ENCODE results near the gene RNU4-1.

The RNU4-1 gene

DNA sequence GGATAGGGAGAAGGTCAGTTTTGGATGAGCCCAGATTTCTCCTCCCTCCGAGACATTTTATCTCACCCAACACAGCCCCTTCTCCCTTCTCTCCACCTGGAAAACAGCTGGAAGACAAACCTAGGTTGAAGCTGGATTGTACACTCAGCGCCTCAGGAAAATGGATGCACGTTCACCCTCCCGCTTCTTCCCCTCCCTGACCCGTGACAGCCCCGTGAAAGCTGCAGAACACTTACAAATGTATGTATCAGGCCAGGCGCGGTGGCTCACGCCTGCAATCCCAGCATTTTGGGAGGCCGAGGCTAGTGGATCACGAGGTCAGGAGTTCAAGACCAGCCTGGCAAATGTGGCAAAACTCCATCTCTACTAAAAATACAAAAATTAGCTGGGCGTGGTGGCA lies 5.5 kb downstream of the RNU4-1 start:
- no peak for DNase-seq

- no peak for DNase-seq
These were observed 6.1 kb downstream of the RNU4-1 start for GRCh38 chr12:120286768-120287490.

DNA sequence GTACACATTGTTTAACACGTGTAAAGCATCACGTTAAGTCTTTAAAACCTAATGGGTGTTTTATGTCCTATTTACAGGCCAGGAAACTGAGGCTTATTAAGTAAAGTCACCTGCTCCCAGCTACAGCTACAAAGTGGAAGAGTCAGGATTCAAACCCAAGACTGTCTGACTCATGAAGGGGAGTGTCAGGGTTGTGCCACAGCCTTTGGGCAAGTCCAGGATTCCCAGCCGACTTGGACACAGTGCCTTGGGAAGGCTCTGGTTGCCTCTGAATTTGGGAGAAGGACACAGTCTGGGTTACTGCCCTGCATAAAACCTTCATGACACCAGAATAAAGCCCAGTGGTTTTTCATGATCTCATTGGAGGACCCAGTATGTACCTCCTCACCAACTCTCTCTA lies 8.7 kb downstream of the RNU4-1 start:
- no peak for DNase-seq

- DNase-seq: no peak
These were observed 9.7 kb downstream of the RNU4-1 start for GRCh38 chr12:120283318-120283717.

DNA sequence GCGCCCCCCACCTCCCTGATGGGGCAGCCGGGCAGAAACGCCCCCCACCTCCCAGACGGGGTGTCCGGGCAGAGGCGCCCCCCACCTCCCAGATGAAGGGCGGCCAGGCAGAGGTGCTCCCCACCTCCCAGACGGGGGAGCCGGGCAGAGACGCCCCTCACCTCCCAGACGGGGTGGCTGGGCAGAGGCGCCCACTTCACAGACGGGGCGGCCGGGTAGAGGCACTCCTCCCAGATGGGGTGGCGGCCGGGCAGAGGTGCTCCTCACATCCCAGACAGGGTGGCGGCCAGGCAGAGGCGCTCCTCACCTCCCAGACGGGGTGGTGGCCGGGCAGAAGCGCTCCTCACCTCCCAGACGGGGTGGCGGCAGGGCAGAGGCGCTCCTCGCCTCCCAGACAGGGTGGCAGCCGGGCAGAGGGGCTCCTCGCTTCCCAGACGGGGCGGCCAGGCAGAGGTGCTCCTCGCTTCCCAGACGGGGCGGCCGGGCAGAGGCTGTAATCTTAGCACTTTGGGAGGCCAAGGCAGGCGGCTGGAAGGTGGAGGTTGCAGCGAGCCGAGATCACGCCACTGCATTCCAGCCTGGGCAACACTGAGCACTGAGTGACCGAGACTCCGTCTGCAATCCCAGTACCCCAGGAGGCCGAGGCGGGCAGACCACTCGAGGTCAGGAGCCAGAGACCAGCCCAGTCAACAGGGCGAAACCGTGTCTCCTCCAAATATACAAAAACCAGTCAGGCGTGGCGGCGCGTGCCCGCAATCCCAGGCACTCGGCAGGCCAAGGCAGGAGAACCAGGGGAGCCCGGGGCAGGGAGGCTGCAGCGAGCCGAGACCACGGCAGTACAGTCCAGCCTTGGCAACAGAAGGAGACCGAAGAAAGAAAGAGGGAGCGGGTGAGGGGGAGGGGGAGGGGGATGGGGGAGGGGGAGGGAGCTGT lies 14.6 kb downstream of the RNU4-1 start:
- no peak for DNase-seq

DNA sequence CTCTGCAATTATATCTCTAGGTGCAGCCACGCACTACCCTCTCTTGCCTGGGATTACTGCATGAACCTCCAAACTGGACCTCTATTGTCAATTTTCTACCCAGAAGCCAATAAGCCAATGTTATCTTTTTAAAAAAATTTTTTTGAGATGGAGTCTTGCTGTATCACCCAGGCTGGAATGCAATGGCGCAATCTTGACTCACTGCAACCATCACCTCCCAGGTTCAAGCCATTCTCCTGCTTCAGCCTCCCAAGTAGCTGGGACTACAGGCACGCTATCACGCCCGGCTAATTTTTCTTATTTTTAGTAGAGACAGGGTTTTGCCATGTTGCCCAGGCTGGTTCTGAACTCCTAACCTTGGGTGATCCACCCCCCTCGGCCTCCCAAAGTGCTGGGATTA lies 16.3 kb downstream of the RNU4-1 start:
- no peak for DNase-seq

DNA sequence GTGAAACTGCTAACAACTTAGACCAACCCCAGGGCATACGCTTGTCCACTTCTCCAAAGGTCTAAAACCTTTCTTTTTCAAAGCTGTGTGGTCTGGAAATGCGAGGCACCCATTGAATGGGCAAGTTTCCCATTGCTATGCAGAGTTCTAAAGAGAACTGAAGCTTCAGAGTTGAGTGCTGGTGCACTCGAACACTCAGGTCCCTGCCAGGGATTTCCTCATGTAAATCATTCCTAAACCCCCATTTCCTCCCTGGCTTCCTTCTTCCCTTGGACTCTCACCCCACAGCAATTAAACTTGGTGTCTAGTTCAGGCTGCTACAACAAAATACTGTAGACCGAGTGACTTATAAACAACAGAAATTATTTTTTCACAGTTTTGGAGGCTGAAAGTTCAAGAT lies 25.3 kb downstream of the RNU4-1 start:
- DNase-seq: no peak

DNA sequence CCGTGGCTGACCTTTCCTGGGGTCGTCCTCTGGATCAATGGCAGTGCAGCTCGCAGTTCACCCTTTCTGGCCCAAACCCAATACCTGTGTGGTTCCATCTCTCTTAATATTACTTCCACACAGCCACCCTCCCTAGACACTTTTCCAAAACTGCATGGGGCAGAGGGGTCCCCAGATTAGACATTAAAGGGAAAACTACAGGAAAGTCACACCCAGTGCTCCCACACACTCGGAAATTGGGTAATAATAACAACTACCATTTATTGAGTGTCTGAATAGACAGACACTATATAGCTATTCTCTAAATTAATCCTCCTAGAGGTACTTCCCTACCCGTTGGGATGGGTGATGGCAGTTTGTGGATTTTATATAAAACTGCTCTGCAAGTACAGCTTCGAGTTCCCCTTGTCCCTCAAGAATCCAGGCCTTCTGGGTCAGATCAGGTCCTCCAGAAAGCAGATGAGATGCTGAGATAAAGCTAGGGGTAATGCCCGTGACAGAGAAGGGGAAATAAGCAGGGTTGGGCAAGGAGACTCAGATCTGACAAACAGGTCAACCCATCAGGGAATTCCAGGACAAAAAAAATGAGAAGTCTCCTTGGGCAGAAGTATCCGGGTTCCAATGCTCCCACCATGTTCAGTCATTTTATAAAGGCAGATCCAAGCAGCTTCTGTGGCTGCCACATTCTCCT lies 26.7 kb downstream of the RNU4-1 start:
- DNase-seq: no peak

- DNase-seq: peak; percentile 75
These were observed 27.4 kb downstream of the RNU4-1 start, which contains the start of gene PXN for GRCh38 chr12:120265473-120266179. Gene PXN (minus strand): TSS chr12:120265730. CDS start chr12:120265629, 101 bp downstream.

GRCh38 chr12:120264904-120265472 lies 28.0 kb downstream of the RNU4-1 start:
- DNase-seq: no peak

DNA sequence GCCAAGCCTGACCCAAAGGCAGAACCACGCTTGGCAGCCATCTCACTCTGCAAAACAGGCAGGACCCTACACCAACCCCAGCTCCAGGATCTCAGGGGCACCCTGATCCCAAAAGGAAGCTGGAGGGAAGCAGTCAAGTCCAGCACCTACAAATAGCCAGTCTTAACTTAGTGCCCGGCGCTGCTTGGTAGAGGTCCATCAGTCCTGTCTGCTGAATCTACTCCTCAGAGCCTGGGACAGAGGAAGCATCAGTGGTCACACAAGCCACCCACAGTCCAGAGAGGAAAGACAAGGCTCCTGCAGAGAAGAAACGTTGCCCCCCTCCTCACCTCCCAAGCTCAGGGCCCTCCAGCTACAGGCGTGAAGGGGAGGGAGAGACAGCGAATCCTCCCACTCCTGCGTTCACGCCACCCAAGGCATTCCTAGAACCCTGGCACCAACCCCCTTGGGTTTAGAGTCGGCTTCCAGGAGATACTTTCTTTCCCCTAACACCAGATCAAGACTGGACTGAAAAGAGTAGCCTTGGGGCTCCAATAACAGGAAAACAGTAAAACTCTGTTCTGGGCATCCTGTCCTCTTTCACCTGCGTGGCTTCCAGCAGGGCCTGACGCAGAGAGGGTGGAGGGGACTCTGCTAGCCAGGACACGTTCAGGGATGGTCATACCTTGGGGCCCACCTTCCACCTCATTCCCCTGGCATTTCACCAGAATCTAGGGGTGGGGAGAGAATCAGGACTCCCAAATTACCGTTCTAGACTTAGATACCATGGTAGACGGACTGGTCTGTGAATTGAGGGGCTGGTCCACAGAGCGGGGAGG lies 28.7 kb downstream of the RNU4-1 start:
- DNase-seq: no peak

GRCh38 chr12:120263748-120264085 lies 29.3 kb downstream of the RNU4-1 start:
- DNase-seq: no peak

- DNase-seq: no peak
These were observed 29.9 kb downstream of the RNU4-1 start for GRCh38 chr12:120262852-120263747.

DNA sequence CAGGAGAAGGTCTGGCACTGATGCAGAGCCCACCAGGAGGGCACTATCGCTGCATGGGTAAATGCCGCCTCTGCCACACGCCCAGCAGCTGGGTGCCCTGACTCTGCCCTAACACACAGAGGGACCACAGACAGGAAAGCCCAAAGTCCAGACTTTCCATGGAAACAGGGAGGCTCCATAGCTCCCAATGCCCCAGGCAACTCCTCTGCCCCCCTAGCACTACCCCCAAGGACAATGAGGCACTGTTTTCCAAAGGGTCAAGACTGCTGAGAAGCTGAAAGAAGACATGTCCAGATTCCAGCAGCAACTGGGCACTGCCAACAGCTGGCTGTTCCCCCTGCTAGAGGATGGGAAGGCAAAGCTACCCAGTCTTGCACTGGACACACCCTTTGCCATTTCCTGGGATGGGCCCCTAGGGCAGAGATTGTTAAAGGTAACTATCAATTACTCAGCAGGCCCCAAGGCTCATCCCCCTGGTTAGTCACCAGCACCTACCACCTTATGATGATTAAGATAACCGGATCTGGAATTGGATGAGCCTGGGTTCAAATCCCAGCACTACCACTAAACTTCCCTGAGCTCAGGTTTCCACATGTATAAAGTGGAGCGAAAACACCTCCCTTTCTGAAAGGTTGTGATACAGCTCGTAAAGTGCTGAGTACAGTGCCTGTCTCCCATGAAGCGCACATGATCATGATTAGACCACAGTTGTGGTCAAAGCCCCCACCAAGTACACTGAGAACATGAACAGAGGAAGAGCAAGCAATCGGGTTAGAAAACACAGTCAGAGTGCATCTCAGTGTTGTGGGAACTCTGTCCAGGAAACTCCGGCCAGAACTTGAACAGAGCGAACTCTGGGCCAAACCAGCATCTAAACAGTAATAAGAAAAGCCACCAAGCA lies 30.8 kb downstream of the RNU4-1 start:
- no peak for DNase-seq

DNA sequence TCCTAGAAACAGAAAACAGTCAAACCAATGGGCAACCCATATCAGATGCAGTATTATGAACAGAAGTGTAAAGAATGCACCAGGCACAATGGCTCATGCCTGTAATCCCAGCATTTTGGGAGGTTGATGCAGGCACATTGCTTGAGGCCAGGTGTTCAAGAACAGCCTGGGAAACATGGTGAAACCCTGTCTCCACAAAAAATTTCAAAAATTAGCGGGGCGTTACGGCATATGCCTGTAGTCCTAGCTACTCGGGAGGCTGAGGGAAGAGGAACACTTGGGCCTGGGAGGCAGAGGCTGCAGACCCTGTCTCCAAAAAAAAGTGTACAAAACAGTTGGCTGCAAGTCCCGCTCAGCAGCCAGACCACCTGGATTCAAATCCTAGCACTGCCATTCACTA lies 32.4 kb downstream of the RNU4-1 start:
- DNase-seq: no peak

DNA sequence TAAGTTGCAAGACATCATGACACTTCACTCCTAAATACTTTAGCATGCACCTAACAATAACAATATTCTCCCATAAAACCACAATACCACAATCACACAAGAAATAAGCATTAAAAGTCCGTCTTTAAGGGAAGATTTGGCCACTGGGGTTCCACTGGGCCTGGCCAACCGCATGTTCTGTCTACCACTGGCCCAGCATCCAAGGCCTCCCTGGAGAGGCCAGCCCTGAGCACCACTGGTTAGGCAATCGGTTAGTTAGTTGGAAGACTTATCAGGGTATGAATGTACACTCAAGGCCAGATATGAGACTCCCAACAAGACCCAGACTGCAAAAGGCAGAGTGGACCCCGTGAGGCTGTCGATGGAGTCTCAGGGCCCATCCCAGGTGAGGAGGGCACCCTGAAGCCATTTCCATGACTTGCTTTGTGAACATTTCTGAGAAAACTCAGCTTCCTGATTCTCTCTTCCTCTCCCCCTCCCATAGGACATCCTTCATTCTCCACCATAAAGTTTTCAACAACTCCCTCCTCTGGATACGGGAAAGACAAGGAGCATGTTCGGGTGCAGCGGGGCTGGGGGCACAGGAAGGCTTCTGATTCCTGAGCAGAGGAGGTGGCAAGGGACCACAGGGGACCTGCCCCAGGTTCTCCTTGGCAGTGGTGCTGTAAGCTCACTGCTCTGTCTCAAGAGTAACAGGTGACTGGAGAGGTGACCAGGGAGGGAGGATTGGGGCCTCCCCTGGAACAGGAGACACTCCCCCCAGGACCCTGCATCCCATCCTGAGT lies 33.4 kb downstream of the RNU4-1 start:
- no peak for DNase-seq

GRCh38 chr12:120258323-120258896 lies 34.6 kb downstream of the RNU4-1 start:
- no peak for DNase-seq

Measured in NK-92 treated with Interleukin-12 subunit alpha and Interleukin-12 subunit beta, amount 100 ng/mL, for 24 hours (cell line).